Lower leg skin (tissue), 3 donors: Measurements from ENCODE around the gene SRSF1.

Experiments
- POLR2A ChIP-seq, 2 donors: fragments of 450-650 bp; IDR thresholded peaks; one replicate each; pipeline ENCODE4 v1.6.1; 2016 to 2017; ENCODE audit warnings: antibody characterized with exemption in 2 of 2, mild to moderate bottlenecking in 1 of 2, moderate library complexity in 1 of 2
- TF ChIP-seq, protein P1 (sequence below), 3 donors: fragments of 450-650 bp; IDR thresholded peaks; one replicate each; pipeline ENCODE4 v1.5.1; 2016; ENCODE audit warnings: antibody characterized with exemption in 3 of 3, mild to moderate bottlenecking in 3 of 3, moderate library complexity in 2 of 3

DNA sequence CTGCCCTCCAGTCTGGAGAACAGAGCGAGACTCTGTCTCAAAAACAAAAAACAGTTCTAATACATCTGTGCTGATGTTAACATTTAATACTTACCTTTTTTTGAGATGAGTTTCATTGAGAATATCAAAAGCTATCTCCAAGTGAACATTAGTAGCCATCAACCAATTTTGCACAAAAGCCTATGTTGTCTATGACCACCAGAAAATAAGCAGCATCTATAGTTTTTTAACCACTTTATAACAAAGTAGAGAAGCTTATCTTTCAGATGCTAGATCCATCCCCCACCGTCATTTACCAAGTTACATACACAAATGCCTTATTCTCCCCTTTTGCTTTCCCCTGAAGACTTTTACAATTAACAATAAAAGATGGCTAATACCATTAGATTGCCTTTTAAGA lies 4.1 kb downstream of the SRSF1 start:
- TF ChIP-seq, protein P1, sequence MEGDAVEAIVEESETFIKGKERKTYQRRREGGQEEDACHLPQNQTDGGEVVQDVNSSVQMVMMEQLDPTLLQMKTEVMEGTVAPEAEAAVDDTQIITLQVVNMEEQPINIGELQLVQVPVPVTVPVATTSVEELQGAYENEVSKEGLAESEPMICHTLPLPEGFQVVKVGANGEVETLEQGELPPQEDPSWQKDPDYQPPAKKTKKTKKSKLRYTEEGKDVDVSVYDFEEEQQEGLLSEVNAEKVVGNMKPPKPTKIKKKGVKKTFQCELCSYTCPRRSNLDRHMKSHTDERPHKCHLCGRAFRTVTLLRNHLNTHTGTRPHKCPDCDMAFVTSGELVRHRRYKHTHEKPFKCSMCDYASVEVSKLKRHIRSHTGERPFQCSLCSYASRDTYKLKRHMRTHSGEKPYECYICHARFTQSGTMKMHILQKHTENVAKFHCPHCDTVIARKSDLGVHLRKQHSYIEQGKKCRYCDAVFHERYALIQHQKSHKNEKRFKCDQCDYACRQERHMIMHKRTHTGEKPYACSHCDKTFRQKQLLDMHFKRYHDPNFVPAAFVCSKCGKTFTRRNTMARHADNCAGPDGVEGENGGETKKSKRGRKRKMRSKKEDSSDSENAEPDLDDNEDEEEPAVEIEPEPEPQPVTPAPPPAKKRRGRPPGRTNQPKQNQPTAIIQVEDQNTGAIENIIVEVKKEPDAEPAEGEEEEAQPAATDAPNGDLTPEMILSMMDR (IDR thresholded peaks at IDR 0.05) = no peak
- no peak for TF ChIP-seq POLR2A (IDR thresholded peaks at IDR 0.05)
